ENCODE results near the gene RWDD3.

Gene RWDD3, protein sequence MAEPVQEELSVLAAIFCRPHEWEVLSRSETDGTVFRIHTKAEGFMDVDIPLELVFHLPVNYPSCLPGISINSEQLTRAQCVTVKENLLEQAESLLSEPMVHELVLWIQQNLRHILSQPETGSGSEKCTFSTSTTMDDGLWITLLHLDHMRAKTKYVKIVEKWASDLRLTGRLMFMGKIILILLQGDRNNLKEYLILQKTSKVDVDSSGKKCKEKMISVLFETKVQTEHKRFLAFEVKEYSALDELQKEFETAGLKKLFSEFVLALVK

DNA sequence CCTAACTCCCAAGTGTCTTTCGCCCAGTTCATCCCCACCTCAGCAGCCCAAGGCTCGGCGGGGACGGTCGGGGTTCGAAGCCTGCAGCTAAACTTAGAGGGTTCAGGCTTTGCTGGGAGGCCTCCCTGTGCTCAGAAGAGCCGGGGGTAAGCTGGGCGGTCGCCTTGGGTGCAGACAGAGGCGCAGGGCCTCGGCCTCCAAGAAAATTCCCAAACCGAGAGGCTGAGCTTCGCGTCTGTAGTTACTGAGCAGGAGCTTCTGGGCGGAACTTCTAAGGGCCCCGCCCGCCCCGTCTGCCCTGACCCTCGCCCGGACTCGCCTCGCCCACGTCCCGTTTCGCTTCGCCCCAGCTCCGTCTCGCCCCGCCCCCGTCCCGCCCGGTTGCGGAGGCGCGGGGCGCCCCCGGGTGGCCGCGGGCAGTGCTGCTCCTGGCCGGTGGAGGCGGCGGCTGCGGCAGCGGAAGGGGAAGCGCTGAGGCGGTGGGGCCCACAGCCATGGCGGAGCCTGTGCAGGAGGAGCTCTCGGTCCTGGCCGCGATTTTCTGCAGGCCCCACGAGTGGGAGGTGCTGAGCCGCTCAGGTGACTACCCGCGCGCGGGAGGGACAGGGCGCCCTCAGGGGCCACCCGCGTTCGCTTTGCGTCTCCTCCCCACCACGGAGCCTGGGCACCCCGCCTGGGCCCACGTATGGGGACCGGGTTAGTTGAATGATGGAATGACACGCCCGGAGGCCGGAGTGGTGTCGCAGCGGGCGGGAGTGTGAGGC, at the start of gene RWDD3:
TSS of gene RWDD3 (plus strand) at position 474 of the 764 bp plus-strand sequence. CDS start at position 495, 21 bp downstream.
- DNase-seq (ENCODE audit: extremely low read depth, low read depth): peak; percentile 48
- H3K4me3 ChIP-seq (replicated peaks; ENCODE audit: low read depth, low read length): peak within 1 kb of the TSS; percentile 69
- TF ChIP-seq, protein P1, sequence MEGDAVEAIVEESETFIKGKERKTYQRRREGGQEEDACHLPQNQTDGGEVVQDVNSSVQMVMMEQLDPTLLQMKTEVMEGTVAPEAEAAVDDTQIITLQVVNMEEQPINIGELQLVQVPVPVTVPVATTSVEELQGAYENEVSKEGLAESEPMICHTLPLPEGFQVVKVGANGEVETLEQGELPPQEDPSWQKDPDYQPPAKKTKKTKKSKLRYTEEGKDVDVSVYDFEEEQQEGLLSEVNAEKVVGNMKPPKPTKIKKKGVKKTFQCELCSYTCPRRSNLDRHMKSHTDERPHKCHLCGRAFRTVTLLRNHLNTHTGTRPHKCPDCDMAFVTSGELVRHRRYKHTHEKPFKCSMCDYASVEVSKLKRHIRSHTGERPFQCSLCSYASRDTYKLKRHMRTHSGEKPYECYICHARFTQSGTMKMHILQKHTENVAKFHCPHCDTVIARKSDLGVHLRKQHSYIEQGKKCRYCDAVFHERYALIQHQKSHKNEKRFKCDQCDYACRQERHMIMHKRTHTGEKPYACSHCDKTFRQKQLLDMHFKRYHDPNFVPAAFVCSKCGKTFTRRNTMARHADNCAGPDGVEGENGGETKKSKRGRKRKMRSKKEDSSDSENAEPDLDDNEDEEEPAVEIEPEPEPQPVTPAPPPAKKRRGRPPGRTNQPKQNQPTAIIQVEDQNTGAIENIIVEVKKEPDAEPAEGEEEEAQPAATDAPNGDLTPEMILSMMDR (IDR thresholded peaks at IDR 0.05; ENCODE audit: low read depth, low read length, missing control alignments): peak; percentile 58

DNA sequence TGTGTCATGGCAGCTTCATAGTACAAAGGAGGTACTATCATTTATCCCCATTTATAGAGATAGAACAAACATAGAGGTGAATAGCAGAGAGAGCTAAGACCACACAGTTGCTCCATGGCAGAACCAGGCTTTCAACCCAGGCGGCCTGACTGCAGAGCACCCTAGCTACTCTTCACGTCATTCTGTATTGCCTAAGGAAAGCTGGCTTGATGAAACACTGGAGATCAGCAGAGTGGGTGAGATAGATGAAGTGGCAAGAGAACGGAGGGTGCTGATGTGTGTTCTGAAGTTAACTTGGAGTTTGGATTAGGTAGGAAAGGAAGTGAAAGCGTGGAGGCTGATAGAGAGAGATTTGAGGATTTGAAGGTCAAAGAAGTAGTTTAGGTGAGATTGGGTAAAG, 47.9 kb upstream of the RWDD3 start:
- TF ChIP-seq, protein P1 (IDR thresholded peaks at IDR 0.05; ENCODE audit: low read depth, low read length, missing control alignments): no peak
- no peak for DNase-seq (ENCODE audit: extremely low read depth, low read depth)
- no peak overlapping the region for H3K4me3 ChIP-seq (replicated peaks; ENCODE audit: low read depth, low read length)

DNA sequence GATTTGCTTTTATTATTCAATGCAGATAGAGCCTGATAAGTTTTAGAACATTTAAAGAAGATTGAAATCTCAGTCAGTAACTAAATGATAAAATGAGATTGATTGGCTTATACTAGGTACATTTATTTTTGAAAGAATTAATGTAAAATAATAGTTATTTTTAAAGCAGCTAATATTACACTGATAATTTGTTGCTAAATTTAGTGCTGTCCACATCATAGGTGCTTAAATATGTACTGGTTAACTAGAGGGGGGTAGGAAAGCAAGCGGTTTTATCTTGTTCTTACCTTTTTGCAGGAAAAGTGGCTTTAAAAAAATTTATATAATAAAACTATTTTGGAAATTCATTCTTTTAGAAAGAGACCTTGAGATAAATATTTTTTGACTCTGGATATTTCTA, 40.4 kb upstream of the RWDD3 start:
- no peak overlapping the region for H3K4me3 ChIP-seq (replicated peaks; ENCODE audit: low read depth, low read length)
- TF ChIP-seq, protein P1 (IDR thresholded peaks at IDR 0.05; ENCODE audit: low read depth, low read length, missing control alignments): no peak
- no peak for DNase-seq (ENCODE audit: extremely low read depth, low read depth)

DNA sequence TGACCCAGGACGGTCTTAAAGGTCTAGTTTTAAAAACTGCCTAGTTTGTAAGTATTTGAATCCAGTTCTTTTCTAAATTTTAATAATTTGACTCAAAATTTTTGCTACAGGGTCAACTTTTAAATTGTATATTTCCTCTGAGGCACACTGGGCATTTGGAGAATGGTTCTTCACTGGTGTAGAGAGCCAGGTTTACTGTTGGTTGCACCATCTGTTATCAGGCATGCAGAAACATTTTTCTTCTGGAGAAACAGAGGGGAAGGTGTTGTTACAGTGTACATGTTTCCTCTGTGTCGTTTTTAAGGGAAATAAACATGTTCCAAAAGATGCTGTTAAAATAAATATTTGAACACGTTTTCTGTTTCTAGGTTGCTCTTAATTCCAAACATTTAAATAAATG, 39.0 kb upstream of the RWDD3 start:
- no peak for DNase-seq (ENCODE audit: extremely low read depth, low read depth)
- H3K4me3 ChIP-seq (replicated peaks; ENCODE audit: low read depth, low read length): no peak overlapping the region
- TF ChIP-seq, protein P1 (IDR thresholded peaks at IDR 0.05; ENCODE audit: low read depth, low read length, missing control alignments): no peak

DNA sequence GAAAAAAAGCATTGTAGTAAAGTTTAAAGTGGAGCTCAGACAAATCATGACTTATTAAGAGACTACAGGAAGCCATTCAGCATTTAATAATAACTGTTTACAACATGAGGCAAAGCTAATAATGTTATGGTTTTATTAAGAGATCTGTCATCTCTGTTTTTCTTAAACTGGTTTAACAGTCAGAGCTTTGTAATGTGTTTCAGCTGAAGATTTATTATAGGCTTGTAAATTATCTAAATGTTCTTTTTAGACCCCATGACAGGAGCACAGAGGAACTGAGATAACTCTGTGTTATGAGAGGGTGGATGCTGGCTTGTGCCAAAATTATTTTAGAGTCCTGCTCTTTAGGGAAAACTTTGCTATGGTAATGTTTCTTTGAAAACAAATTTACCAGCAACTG, 38.0 kb upstream of the RWDD3 start:
- no peak for DNase-seq (ENCODE audit: extremely low read depth, low read depth)
- H3K4me3 ChIP-seq (replicated peaks; ENCODE audit: low read depth, low read length): no peak overlapping the region
- TF ChIP-seq, protein P1 (IDR thresholded peaks at IDR 0.05; ENCODE audit: low read depth, low read length, missing control alignments): no peak

DNA sequence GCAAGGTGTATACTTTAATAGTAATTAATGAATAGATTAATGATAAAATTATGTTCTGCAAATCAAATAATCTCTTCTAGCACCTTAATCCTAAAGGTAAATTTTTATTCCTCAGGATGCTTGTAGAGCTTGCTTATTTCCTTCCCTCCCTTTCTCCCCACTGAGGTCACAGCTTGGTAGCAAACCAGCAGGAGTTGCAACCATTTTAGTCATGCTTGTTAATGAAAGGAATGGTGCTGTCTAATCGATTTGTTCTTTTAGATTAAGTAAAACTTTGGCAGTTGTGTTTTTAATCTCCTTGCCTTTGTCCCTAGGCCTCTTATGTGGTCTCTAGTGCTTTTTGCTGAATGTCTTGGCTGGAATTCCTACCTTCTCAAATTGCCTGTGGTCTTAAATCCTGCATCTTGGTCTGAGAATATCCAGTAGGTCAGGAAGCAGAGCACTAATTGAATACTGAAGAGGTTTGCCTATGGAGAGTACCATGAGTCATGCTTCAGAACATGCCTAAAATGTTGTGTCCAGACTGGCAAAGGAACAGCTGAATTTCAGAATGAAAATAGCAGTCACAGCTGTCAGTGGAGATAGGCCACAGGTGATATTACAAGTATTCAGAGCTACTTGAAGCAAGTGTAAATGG, 36.3 kb upstream of the RWDD3 start:
- TF ChIP-seq, protein P1 (IDR thresholded peaks at IDR 0.05; ENCODE audit: low read depth, low read length, missing control alignments): no peak
- no peak overlapping the region for H3K4me3 ChIP-seq (replicated peaks; ENCODE audit: low read depth, low read length)
- peak; percentile 4 for DNase-seq (ENCODE audit: extremely low read depth, low read depth)
